HEK293T (cell line): Measurements from ENCODE around the gene GPRC5C.

Source experiments
- CTCF ChIA-PET: fragments of 350-600 bp; formaldehyde crosslinking; extraction: SDS; loops from one replicate; lab custom pipeline; 2021; ENCODE audit warnings: antibody characterized with exemption, inconsistent platforms; lab: Yijun Ruan, JAX
- POLR2A ChIA-PET: fragments of 350-600 bp; formaldehyde crosslinking; extraction: SDS; loops from one replicate; lab custom pipeline; 2020; ENCODE audit warnings: antibody characterized with exemption, inconsistent platforms; lab: Yijun Ruan, JAX
- DNase-seq: peaks from one replicate; pipeline ENCODE4 v3.0.0; 2012; ENCODE audit warnings: mixed read lengths; ENCODE audit errors: extremely low spot score
- ARNT ChIP-seq: fragments of 450-650 bp; IDR thresholded peaks from 2 replicates; pipeline ENCODE4 v1.6.1; 2017; ENCODE audit warnings: mild to moderate bottlenecking
- BHLHE40 ChIP-seq: fragments of 450-650 bp; IDR thresholded peaks from 2 replicates; pipeline ENCODE4 v1.6.1; 2016; ENCODE audit warnings: mild to moderate bottlenecking, moderate library complexity, borderline replicate concordance
- CTBP1 ChIP-seq: fragments of 450-650 bp; IDR thresholded peaks from 2 replicates; pipeline ENCODE4 v1.6.1; 2016; ENCODE audit warnings: borderline replicate concordance
- ELF4 ChIP-seq: fragments of 450-650 bp; IDR thresholded peaks from 2 replicates; pipeline ENCODE4 v1.6.1; 2017; ENCODE audit warnings: antibody characterized with exemption
- FOXA1 ChIP-seq: fragments of 450-650 bp; IDR thresholded peaks from 2 replicates; pipeline ENCODE4 v1.6.1; 2016; ENCODE audit warnings: mild to moderate bottlenecking
- FOXK2 ChIP-seq: fragments of 450-650 bp; IDR thresholded peaks from 2 replicates; pipeline ENCODE4 v1.6.1; 2016; ENCODE audit warnings: mild to moderate bottlenecking
- FOXM1 ChIP-seq: fragments of 450-650 bp; IDR thresholded peaks from 2 replicates; pipeline ENCODE4 v1.6.1; 2017; ENCODE audit warnings: mild to moderate bottlenecking, borderline replicate concordance
- HDGF ChIP-seq: fragments of 450-650 bp; IDR thresholded peaks from 2 replicates; pipeline ENCODE4 v1.6.1; 2017; ENCODE audit warnings: antibody characterized with exemption, borderline replicate concordance
- L3MBTL2 ChIP-seq: fragments of 450-650 bp; conservative IDR thresholded peaks from 2 replicates; pipeline ENCODE4 v1.6.1; 2016; ENCODE audit warnings: mild to moderate bottlenecking
- LEF1 ChIP-seq: fragments of 450-650 bp; IDR thresholded peaks from 2 replicates; pipeline ENCODE4 v1.6.1; 2017; ENCODE audit warnings: mild to moderate bottlenecking, borderline replicate concordance
- NFRKB ChIP-seq: fragments of 450-650 bp; IDR thresholded peaks from 2 replicates; pipeline ENCODE4 v1.6.1; 2016; ENCODE audit warnings: mild to moderate bottlenecking, moderate library complexity
- PKNOX1 ChIP-seq: fragments of 450-650 bp; IDR thresholded peaks from 2 replicates; pipeline ENCODE4 v1.6.1; 2016
- SP1 ChIP-seq: fragments of 450-650 bp; IDR thresholded peaks from 2 replicates; pipeline ENCODE4 v1.6.1; 2017
- SUZ12 ChIP-seq: fragments of 450-650 bp; IDR thresholded peaks from 2 replicates; pipeline ENCODE4 v1.6.1; 2016; ENCODE audit warnings: mild to moderate bottlenecking
- TARDBP ChIP-seq: fragments of 450-650 bp; IDR thresholded peaks from 2 replicates; pipeline ENCODE4 v1.6.1; 2016
- ZNF384 ChIP-seq: fragments of 450-650 bp; IDR thresholded peaks from 2 replicates; pipeline ENCODE4 v1.6.1; 2016

GPRC5C gene

GRCh38 chr17:74449306-74449705, 17.4 kb downstream of the GPRC5C start:
- POLR2A ChIA-PET: no interaction called here
- no peak for DNase-seq
- CTCF ChIA-PET: no interaction called here
- TF ChIP-seq L3MBTL2 (no peak), FOXA1 (no peak), FOXM1 (no peak), FOXK2 (no peak), SP1 (no peak), TARDBP (no peak), ZNF384 (no peak), NFRKB (no peak)

- TF ChIP-seq ZNF384 (no peak), FOXK2 (no peak), ARNT (no peak), ELF4 (no peak), SP1 (no peak), L3MBTL2 (no peak), CTBP1 (no peak), HDGF (no peak), FOXM1 (no peak)
- POLR2A ChIA-PET: no interaction called here
- no peak for DNase-seq
- CTCF ChIA-PET: no interaction called here
These were observed 17.9 kb downstream of the GPRC5C start for GRCh38 chr17:74449773-74450172.

- POLR2A ChIA-PET: no interaction called here
- CTCF ChIA-PET: no interaction called here
- no peak for TF ChIP-seq SUZ12
- no peak for TF ChIP-seq FOXM1
- no peak for TF ChIP-seq FOXK2
- no peak for DNase-seq
These were observed 18.3 kb downstream of the GPRC5C start for GRCh38 chr17:74450231-74450630.

- ChIA-PET POLR2A (no interaction called here), CTCF (no interaction called here)
- no peak for TF ChIP-seq BHLHE40
- no peak for TF ChIP-seq ARNT
- no peak for TF ChIP-seq ZNF384
- TF ChIP-seq PKNOX1: no peak
- no peak for TF ChIP-seq NFRKB
- no peak for TF ChIP-seq SP1
- no peak for TF ChIP-seq SUZ12
- no peak for TF ChIP-seq CTBP1
- TF ChIP-seq FOXA1: no peak
- no peak for TF ChIP-seq TARDBP
- TF ChIP-seq FOXK2: no peak
- TF ChIP-seq ELF4: no peak
- no peak for TF ChIP-seq HDGF
- DNase-seq: no peak
These were observed 19.1 kb downstream of the GPRC5C start for GRCh38 chr17:74450925-74451403.

- ChIA-PET CTCF (interaction anchor here (0.7 to 0.8 kb wide), 2 partner anchors 42 to 72 kb away, joined by 4 to 5 read pairs; no protein-coding TSS in a partner anchor), POLR2A (interaction anchor here (3.3 to 4.4 kb wide), 2 partner anchors 8 to 21 kb away, joined by 20 to 27 read pairs; no protein-coding TSS in a partner anchor)
- TF ChIP-seq SUZ12: no peak
- no peak for TF ChIP-seq SP1
- TF ChIP-seq PKNOX1: no peak
- TF ChIP-seq BHLHE40: no peak
- TF ChIP-seq FOXM1: no peak
- TF ChIP-seq L3MBTL2: no peak
- no peak for TF ChIP-seq FOXA1
- TF ChIP-seq ZNF384: no peak
- no peak for TF ChIP-seq LEF1
- no peak for TF ChIP-seq FOXK2
- TF ChIP-seq CTBP1: no peak
- no peak for TF ChIP-seq HDGF
- TF ChIP-seq ELF4: no peak
- no peak for TF ChIP-seq NFRKB
- TF ChIP-seq ARNT: no peak
- no peak for TF ChIP-seq TARDBP
- DNase-seq: no peak
These were observed 19.7 kb downstream of the GPRC5C start for GRCh38 chr17:74451557-74451956.

GRCh38 chr17:74452033-74452840, 20.3 kb downstream of the GPRC5C start:
- POLR2A ChIA-PET: interaction anchor here (3.3 to 4.4 kb wide), 2 partner anchors 8 to 22 kb away, joined by 20 to 27 read pairs; no protein-coding TSS in a partner anchor
- DNase-seq: no peak
- CTCF ChIA-PET: interaction anchor here (0.6 to 1.6 kb wide), 4 partner anchors 42 to 788 kb away, joined by 3 to 5 read pairs (median 4); no protein-coding TSS in a partner anchor
- TF ChIP-seq NFRKB (no peak), PKNOX1 (no peak), SUZ12 (no peak), CTBP1 (no peak), ARNT (no peak), HDGF (no peak), BHLHE40 (no peak), ELF4 (no peak), TARDBP (no peak)
